ENCODE results near the gene BPIFB3. TPM values are rescaled to one million over a fixed set of nuclear protein-coding genes. Genes with fewer than 3 reads are reported as not detected.
"Not testable (repeated sequence)": the region's sequence is repeated elsewhere in the genome, so short reads cannot be mapped to it uniquely, and the experiment has no call there.

Gene BPIFB3
- total RNA-seq, 2 donors from 2014 or later, result not detected

GRCh38 chr20:33026072-33026778 is 27.5 kb upstream of the BPIFB3 start:
- no peak for DNase-seq (ENCODE audit: low spot score)
- intact Hi-C loops (cut with DNase I), result no loop called here

- DNase-seq (ENCODE audit: low spot score), result no peak
- intact Hi-C loops (cut with DNase I), result loop anchor here in 1 of 2 donors (1.0 kb wide), 1 partner anchor 28 kb away; no protein-coding TSS in a partner anchor
Observed at GRCh38 chr20:33026779-33027759, 26.6 kb upstream of the BPIFB3 start.

GRCh38 chr20:33027769-33028751 is 25.6 kb upstream of the BPIFB3 start:
- no peak for DNase-seq (ENCODE audit: low spot score)
- intact Hi-C loops (cut with DNase I), result loop anchor here in 1 of 2 donors (1.0 kb wide), 1 partner anchor 27 kb away; no protein-coding TSS in a partner anchor

GRCh38 chr20:33028875-33029274 is 24.8 kb upstream of the BPIFB3 start:
- intact Hi-C loops (cut with DNase I), result no loop called here
- no peak for DNase-seq (ENCODE audit: low spot score)

- no peak for DNase-seq (ENCODE audit: low spot score)
- intact Hi-C loops (cut with DNase I), result no loop called here
Observed at GRCh38 chr20:33030076-33030475, 23.6 kb upstream of the BPIFB3 start.

- intact Hi-C loops (cut with DNase I), result no loop called here
- no peak for DNase-seq (ENCODE audit: low spot score)
Observed at GRCh38 chr20:33030569-33030968, 23.1 kb upstream of the BPIFB3 start.

GRCh38 chr20:33031531-33031930 is 22.2 kb upstream of the BPIFB3 start, which contains the start of gene BPIFB6:
Gene BPIFB6 (plus strand): TSS chr20:33031648. CDS start chr20:33031648, 0 bp downstream.
- intact Hi-C loops (cut with DNase I), result no loop called here
- no peak for DNase-seq (ENCODE audit: low spot score)

GRCh38 chr20:33032555-33032954 is 21.1 kb upstream of the BPIFB3 start:
- no peak for DNase-seq (ENCODE audit: low spot score)
- intact Hi-C loops (cut with DNase I), result no loop called here

GRCh38 chr20:33033381-33033780 is 20.3 kb upstream of the BPIFB3 start:
- DNase-seq (ENCODE audit: low spot score), result no peak
- intact Hi-C loops (cut with DNase I), result no loop called here

GRCh38 chr20:33034115-33034514 is 19.6 kb upstream of the BPIFB3 start:
- DNase-seq (ENCODE audit: low spot score), result no peak
- intact Hi-C loops (cut with DNase I), result no loop called here

GRCh38 chr20:33034901-33035492 is 18.7 kb upstream of the BPIFB3 start:
- intact Hi-C loops (cut with DNase I), result no loop called here
- DNase-seq (ENCODE audit: low spot score), result no peak

- intact Hi-C loops (cut with DNase I), result no loop called here
- DNase-seq (ENCODE audit: low spot score), result no peak
Observed at GRCh38 chr20:33037456-33037855, 16.2 kb upstream of the BPIFB3 start.

- no peak for DNase-seq (ENCODE audit: low spot score)
- intact Hi-C loops (cut with DNase I), result loop anchor here in 1 of 2 donors (1.0 kb wide), 1 partner anchor 31 kb away; the partner anchor contains the start of gene BPIFB2
Observed at GRCh38 chr20:33038243-33038642, 15.5 kb upstream of the BPIFB3 start.

- DNase-seq (ENCODE audit: low spot score), result no peak
- intact Hi-C loops (cut with DNase I), result no loop called here
Observed at GRCh38 chr20:33042430-33042829, 11.3 kb upstream of the BPIFB3 start.

- DNase-seq (ENCODE audit: low spot score), result no peak
- intact Hi-C loops (cut with DNase I), result no loop called here
Observed at GRCh38 chr20:33042983-33043730, 10.5 kb upstream of the BPIFB3 start.

- DNase-seq (ENCODE audit: low spot score), result no peak
- intact Hi-C loops (cut with DNase I), result no loop called here
Observed at GRCh38 chr20:33043731-33044181, 9.9 kb upstream of the BPIFB3 start.

- intact Hi-C loops (cut with DNase I); DNase-seq (ENCODE audit: low spot score): not testable (repeated sequence)
Observed at GRCh38 chr20:33045129-33045721, 8.5 kb upstream of the BPIFB3 start.

Measured in posterior vena cava (tissue), 2 donors.